T1000 (cell line): ENCODE measurements around the gene OR52K1.
"Not testable (repeated sequence)": the region's sequence is repeated elsewhere in the genome, so short reads cannot be mapped to it uniquely, and the experiment has no call there.

Experiments
- DNase-seq: peaks from one replicate; lab custom pipeline; 2025; ENCODE audit warnings: mixed read lengths; lab: John Stamatoyannopoulos, UW

Gene OR52K1

DNA sequence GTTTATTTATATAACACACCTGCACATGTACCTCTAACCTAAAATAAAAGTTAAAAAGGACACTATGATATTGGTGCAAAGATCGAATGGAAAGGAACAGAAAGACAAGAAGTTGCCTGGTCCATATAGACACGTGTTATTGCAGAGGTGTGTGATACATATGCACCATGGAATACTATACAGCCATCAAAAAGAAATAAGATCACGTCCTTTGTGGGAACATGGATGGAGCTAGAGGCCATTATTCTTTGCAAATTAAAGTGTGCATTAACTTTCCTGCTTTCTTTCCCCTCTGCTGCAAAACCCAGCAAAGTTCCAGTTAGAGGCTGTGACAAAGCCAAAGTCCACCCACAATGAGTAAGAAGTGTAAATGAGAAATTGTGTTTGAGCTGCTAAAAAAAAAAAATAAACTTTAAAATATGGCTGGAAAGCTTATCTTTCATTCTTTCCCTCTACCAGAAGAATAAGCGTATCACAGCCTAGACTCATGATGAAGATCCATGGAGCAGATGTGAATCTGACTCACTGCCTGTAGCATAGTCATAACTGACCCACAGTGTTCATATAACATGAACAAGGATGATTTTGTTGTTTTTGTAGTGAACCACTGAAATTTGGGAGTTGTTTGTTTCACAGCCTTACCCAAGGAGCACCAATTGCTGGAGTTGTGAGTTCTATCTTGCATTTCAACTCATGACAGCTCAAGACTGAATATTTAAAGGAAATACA, 9.6 kb downstream of the OR52K1 start:
- no peak for DNase-seq

DNA sequence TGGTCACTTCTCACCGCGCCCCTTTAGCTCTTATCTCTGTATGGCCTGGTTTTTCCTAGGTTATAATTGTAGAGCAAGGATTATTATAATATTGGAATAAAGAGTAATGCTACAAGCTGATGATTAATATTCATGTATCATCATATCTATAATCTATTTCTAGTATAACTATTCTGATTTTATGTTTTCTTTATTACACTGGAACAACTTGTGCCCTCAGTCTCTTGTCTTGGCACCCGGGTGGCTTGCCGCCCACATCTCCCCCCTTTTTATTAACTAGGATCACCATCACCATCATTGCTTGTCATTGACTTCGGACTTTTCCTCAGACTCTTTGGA, 11.0 kb downstream of the OR52K1 start:
- no peak for DNase-seq

DNA sequence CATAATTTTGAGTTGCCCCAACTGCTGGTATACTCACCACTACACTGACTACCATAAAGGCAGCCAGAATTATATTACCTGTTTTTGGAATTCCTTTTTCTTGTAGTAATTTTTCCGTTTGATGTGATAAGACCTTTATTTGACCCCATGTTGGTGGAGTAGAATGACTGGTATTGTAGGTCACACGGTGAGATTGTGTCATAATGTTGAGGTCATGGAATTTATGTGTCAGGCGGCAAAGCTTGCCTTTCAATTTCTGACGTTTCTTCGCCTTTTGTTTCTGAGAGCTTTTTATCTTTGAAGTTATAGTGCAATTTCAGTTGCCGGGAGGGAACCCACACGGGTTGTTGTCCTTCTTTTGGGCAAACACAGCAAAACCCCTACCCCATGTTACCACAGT, 13.0 kb downstream of the OR52K1 start:
- DNase-seq = no peak

DNA sequence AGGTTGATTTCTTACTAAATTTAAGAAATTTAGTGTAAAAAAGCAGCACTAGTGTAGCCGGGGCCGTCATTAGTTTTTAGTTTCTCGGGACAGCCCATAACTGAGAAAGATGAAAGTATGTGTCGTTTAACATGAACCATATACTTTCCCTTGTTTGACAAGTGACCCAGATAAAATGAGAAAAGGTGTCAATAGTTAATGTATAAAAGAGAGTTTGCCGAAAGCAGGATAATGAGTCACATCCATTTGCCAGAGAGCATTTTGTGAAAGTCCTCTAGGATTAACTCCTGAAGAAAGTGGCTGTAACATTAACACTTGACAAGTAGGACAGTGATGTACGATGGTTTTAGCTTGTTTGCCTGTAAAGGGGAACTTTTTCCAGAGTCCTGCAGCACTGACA, 13.5 kb downstream of the OR52K1 start:
- no peak for DNase-seq

DNA sequence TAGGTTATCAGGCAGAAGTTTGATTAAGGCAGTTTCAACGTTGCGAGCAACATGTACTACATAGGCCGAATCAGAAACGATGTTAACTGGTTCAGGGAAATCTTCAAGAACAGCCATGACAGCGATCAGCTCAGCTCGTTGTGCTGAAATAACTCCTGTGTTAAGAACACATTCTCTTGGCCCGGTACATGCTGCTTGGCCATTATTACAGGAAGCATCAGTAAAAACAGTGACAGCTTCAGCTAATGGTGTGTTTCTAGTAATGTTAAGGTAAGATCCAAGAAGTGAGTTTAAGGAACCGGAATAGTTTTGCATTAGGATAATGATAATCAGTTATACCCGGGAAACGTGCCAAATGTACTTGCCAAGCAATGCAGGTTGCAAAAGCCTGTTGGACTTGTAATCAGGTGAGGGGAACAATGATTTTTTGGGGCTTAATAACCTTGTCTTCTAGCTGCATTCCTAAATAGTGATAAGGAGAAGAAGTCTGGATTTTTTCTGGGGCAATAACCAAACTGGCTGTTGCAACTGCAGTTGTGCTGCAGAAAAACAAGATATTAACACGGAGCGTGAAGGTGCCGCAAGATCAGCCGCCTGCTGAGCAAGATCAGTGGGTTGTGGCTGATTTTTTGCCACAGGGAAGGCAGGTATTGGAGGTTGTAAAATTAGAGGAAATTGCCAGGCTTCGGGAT, 14.3 kb downstream of the OR52K1 start:
- no peak for DNase-seq

DNA sequence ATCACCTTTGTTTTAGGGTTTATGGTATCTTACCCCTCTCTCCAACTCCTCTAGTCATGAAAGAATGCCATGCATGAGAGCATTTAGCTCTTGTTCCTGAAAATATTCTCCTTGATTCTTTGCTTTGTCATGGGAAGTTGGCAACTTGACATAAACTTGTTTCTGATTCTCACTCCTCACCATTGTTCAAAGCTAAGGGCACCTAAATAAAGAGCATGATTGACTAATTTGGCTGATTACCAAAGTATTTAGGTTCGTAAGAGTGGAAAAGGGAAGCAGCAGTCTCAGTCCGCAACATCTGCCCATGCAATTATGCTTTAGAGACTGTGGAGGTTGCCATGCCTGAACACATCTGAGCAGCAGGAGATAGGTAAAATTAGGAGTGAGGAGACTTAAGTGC, 26.4 kb downstream of the OR52K1 start:
- DNase-seq = no peak

DNA sequence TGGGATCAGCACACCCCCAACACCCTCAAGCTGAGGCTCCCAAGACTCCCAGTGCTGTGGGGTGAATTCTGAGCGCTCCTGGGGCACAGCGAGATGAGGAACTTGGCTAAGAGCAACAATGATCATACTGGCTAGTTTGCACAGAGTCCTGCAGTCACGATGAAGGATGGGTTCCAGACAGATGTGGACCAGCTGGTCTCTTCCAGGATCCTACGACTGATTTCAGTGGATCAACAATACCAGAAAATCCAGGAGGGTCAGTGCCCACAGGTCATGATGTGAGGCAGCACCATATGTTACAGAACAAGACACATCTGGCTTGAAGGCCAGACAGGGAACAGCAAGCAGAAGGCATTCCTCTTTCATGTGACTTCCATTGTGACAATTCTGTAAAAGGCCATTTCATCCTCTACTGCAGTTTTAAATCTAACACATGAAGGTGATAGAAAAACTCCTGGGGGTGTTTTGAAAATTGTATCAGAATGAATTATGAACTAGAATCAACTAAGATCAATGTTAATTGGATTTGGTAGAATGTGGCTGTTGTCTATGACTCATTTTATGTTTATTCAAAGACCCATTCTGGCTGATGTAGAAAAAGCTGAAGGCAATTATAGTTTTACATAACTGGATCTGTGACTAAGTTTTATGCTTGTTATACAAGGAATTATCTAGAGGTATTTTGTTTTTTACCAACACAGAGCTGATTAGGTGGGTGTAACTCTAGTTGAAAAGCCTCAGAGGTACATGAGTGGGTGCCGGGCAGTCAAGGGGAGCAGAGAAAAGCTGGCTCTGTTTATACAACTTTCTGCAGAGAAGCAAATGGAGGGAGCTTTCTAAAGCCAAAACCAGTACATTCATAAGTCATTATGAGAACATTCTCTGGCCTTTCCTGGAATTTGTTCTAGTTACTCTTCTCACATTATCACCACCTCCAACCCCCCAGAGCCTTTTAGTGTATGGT, 29.1 kb downstream of the OR52K1 start:
- no peak for DNase-seq

DNA sequence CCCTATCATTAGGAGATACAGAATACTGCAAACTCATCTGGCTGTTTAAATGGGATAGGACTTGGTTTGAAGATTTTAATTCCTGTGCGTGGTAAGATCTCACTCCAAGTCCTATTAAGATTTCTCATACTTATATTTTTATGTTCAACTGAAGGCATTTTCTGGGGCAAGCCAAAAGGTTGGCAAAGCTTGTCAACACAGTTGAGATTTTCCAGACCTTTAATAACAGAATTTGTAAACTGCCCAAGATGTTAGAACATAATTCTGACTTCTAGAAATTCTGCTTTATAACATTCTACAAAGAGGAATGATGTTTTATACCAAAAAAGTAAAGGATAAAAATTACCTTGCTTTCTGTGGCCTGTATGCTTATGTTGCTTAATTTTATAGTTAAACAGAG, 31.8 kb downstream of the OR52K1 start:
- DNase-seq = no peak

DNA sequence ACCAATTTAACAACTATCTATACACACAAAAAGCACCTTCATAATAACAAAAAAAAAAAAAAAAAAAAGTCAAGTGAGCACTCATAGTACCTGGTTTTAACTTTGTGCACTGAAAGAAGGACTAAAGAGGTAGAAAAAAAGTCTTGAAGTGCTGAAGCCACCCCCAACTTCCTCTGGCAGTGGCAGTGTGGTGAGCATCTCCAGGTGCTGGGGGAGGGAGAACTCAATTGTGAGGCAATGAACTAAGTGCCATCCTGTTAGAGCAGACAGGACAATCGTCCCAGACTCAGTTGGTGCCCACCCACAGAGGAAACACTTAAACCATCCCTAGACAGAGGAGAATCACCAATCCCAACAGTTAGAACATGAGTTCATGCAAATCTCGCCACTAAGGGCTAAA, 39.9 kb downstream of the OR52K1 start:
- DNase-seq = no peak

DNA sequence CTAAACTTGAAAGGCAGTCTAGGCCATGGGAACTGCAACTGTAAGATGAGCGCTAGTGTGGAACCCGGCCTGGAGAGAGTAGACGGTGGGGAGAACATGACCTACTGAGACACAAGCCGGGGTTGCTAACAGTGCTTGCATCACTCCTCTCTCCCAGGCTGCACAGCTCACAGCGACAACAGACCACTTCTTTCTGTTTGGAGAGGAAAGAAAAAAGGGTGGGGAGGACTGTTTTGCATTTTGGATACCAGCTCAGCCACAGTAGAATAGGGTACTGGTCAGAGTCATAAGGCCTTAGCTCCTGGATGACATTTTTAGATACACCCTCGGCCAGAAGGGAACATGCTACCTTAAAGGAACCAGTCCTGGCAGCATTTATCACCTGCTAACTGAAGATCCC, 40.3 kb downstream of the OR52K1 start:
- DNase-seq = no peak

DNA sequence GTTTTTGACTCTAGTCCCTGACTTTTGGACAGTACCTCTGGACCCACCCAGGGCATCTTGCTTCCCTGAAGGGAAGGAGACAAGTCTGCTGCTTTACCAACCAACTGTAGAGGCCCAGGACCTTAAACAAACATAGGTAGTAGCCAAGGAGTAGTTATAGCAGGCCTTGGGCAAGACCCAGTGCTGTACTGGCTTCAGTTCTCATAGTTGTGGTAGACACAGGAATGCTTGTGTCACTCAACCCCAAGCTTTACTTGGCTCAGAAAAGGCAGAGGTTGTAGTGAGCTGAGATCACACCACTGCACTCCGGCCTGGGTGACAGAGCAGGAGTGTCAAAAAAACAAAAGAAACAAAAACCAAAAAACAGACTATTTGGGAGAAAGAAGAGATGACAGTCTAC, 41.2 kb downstream of the OR52K1 start:
- DNase-seq = no peak

DNA sequence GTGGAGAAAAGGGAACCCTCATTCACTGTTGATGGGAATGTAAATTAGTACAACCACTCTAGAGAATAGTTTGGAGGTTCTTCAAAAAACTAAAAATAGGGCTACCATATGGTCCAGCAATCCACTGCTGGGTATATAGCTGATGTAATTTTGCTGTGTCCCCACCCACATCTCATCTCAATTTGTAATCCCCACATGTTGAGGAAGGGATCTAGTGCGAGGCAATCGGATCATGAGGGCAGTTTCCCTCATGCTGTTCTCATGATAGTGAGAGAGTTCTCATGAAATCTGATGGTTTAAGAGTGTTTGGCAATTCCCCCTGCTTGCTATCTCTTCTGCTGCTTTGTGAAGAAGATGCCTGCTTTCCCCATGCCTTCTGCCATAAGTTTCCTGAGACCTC, 45.5 kb downstream of the OR52K1 start:
- no peak for DNase-seq

DNA sequence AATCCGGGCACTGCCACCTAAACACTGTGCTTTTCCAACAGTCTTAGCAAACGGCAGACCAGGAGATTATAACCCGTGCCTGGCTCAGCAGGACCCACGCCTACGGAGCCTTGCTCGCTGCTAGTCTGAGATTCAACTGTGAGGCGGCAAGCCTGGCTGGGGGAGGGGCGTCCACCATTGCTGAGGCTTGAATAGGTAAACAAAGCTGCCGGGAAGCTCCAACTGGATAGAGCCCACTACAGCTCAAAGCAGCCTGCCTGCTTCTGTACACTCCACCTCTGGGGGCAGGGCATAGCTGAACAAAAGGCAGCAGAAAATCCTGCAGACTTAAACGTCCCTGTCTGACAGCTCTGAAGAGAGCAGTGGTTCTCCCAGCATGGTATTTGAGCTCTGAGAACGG, 49.2 kb downstream of the OR52K1 start:
- not testable (repeated sequence) for DNase-seq

DNA sequence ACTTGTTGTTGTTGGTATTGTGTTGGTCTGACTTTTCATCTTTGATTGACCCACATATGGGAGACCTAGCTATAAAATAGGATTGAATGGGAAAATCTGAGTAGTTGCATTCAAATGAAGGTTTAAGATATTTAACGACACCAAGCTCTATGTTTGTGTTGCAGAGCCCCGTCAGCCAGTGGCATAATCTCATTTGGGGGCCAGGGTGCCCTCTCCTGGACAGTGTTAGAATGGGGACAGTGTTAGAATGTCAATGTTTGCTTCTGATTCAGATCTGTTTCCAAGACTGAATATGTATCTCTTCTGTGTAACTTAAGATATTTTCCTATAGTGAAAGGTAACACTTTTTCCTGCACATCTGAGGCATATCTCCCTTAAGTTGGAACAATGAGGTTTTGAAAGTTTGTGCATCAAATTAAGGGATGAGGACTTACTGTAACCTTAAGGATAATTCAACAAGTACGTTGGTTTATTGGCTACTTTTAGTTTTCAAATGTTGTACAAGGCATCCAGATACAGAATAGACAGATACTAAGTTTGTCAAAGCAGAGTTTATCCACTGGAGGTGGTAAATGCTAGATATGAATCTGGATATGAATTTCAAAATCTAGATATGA, 57.3 kb downstream of the OR52K1 start:
- DNase-seq = no peak

DNA sequence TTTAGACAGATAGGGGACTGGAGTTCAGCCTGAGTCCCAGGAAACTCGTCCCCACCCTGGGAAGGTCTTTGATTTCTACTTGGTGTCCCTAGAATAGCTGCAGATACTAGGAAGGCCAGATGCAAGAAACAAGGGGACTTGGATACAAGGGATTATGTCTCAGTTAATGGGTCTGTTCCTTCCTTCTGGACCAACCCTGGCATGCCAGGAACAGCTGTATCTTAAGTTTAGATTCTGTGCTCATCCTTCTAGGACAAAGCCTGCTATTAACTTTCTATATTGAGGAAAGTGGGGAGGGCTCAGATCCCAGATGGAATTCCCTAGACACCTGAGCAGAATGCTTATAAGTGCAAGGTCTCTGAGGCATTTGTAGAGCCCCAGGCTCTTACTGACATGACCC, 58.6 kb downstream of the OR52K1 start:
- no peak for DNase-seq
